ENCODE measurements around the gene HUS1.

- TF ChIP-seq POLR2AphosphoS5 (IDR thresholded peaks at IDR 0.05; ENCODE audit: borderline replicate concordance, low read depth, low read length) (no peak), EZH2 (IDR thresholded peaks at IDR 0.05) (no peak)
These were observed 22.3 kb downstream of the HUS1 start for GRCh38 chr7:47957156-47957555.
